ENCODE results near the gene PCDH9. TPM values are rescaled to one million over a fixed set of nuclear protein-coding genes. Genes with fewer than 3 reads are reported as not detected.

PCDH9 gene
- total RNA-seq, 1 experiment from 2014 or later, result 4.2 TPM

DNA sequence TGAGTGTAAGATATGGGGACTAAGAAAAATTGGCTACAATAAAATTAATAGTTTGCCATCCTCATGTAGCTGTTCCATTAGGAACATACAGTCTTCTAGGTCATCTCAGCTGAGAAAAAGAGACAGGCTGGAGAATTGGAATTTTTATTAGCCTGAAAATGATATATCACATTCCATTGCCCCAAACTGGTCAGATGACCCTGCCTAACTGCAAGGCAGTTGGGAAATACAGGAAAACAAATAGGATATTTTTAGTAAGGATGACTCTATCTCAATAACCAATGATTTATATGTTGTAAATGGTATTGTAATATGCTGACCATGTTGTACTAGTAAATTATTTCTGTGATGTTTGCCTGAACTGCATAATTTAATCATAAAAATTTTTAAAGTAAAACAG, 673.8 kb downstream of the PCDH9 start:
- H3K27me3 ChIP-seq (ENCODE audit: control insufficient read depth, insufficient read depth, low read length), result no peaks in the 10 kb centered on the region
- H3K4me3 ChIP-seq (ENCODE audit: low read depth in 2 of 2, low read length in 2 of 2), result no peak overlapping the region
- in situ Hi-C loops (cut with HindIII; ENCODE audit: low pct_unique_long_range_greater_than_20kb, low sequenced_read_pairs), result no loop called here
- intact Hi-C loops (cut with micrococcal nuclease; ENCODE audit: unreplicated experiment), result no loop called here
- no peaks in the 10 kb centered on the region for H3K4me1 ChIP-seq (ENCODE audit: control insufficient read depth, insufficient read depth, low read length)
- no peaks in the 10 kb centered on the region for H3K9me3 ChIP-seq (ENCODE audit: control insufficient read depth, insufficient read depth, low read depth, low read length)
- H3K27ac ChIP-seq (ENCODE audit: low read length), result no peak overlapping the region
- no peak for DNase-seq (ENCODE audit: low read depth, low spot score)
- no peak for TF ChIP-seq POLR2AphosphoS5 (IDR thresholded peaks at IDR 0.05; ENCODE audit: low read depth, low read length)
- TF ChIP-seq SIN3A (IDR thresholded peaks at IDR 0.05; ENCODE audit: borderline replicate concordance, insufficient read depth, low read depth, low read length), result no peak
- TF ChIP-seq, protein P1, sequence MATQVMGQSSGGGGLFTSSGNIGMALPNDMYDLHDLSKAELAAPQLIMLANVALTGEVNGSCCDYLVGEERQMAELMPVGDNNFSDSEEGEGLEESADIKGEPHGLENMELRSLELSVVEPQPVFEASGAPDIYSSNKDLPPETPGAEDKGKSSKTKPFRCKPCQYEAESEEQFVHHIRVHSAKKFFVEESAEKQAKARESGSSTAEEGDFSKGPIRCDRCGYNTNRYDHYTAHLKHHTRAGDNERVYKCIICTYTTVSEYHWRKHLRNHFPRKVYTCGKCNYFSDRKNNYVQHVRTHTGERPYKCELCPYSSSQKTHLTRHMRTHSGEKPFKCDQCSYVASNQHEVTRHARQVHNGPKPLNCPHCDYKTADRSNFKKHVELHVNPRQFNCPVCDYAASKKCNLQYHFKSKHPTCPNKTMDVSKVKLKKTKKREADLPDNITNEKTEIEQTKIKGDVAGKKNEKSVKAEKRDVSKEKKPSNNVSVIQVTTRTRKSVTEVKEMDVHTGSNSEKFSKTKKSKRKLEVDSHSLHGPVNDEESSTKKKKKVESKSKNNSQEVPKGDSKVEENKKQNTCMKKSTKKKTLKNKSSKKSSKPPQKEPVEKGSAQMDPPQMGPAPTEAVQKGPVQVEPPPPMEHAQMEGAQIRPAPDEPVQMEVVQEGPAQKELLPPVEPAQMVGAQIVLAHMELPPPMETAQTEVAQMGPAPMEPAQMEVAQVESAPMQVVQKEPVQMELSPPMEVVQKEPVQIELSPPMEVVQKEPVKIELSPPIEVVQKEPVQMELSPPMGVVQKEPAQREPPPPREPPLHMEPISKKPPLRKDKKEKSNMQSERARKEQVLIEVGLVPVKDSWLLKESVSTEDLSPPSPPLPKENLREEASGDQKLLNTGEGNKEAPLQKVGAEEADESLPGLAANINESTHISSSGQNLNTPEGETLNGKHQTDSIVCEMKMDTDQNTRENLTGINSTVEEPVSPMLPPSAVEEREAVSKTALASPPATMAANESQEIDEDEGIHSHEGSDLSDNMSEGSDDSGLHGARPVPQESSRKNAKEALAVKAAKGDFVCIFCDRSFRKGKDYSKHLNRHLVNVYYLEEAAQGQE (IDR thresholded peaks at IDR 0.05; ENCODE audit: insufficient read depth in 1 of 2, low read depth in 2 of 2, low read length in 1 of 2), result no peak
- TF ChIP-seq, protein P2, sequence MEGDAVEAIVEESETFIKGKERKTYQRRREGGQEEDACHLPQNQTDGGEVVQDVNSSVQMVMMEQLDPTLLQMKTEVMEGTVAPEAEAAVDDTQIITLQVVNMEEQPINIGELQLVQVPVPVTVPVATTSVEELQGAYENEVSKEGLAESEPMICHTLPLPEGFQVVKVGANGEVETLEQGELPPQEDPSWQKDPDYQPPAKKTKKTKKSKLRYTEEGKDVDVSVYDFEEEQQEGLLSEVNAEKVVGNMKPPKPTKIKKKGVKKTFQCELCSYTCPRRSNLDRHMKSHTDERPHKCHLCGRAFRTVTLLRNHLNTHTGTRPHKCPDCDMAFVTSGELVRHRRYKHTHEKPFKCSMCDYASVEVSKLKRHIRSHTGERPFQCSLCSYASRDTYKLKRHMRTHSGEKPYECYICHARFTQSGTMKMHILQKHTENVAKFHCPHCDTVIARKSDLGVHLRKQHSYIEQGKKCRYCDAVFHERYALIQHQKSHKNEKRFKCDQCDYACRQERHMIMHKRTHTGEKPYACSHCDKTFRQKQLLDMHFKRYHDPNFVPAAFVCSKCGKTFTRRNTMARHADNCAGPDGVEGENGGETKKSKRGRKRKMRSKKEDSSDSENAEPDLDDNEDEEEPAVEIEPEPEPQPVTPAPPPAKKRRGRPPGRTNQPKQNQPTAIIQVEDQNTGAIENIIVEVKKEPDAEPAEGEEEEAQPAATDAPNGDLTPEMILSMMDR (IDR thresholded peaks at IDR 0.05), result no peak
- no peak for TF ChIP-seq TCF7L2 (IDR thresholded peaks at IDR 0.05; ENCODE audit: low read depth, low read length)
- ChIA-PET CTCF (no interaction called here), POLR2A (no interaction called here)
- H3K36me3 ChIP-seq (ENCODE audit: control insufficient read depth, insufficient read depth, low read length), result no peaks in the 10 kb centered on the region
- BruUV-seq (replicated peaks), result no TSS peak
- ATAC-seq, result no peak

DNA sequence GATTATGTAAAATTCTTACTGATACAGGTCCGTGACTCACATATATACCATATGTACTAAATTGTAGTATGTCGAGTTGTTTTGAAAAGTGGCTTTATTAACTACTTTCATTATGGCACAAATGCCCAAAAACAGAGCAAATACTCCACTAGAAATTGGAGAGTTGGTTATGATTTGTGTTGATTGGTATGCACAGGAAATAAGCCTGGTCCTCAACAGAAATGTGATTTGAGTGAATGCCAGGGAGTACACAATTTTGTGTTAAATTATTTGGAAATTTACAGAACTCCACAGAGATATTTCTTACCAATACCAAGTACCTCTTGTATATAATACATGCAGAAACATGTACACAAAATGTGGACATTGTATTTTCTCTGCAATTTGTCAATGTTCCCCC, 676.7 kb downstream of the PCDH9 start:
- no peaks in the 10 kb centered on the region for H3K36me3 ChIP-seq (ENCODE audit: control insufficient read depth, insufficient read depth, low read length)
- ATAC-seq (no peak), DNase-seq (ENCODE audit: low read depth, low spot score) (no peak)
- in situ Hi-C loops (cut with HindIII; ENCODE audit: low pct_unique_long_range_greater_than_20kb, low sequenced_read_pairs) (no loop called here), intact Hi-C loops (cut with micrococcal nuclease; ENCODE audit: unreplicated experiment) (no loop called here)
- no peak overlapping the region for H3K4me3 ChIP-seq (ENCODE audit: low read depth in 2 of 2, low read length in 2 of 2)
- no peaks in the 10 kb centered on the region for H3K27me3 ChIP-seq (ENCODE audit: control insufficient read depth, insufficient read depth, low read length)
- TF ChIP-seq POLR2AphosphoS5 (IDR thresholded peaks at IDR 0.05; ENCODE audit: low read depth, low read length) (no peak), SIN3A (IDR thresholded peaks at IDR 0.05; ENCODE audit: borderline replicate concordance, insufficient read depth, low read depth, low read length) (no peak), TCF7L2 (IDR thresholded peaks at IDR 0.05; ENCODE audit: low read depth, low read length) (no peak)
- TF ChIP-seq, protein P2 (IDR thresholded peaks at IDR 0.05), result no peak
- TF ChIP-seq, protein P1 (IDR thresholded peaks at IDR 0.05; ENCODE audit: insufficient read depth in 1 of 2, low read depth in 2 of 2, low read length in 1 of 2), result no peak
- no TSS peak for BruUV-seq (replicated peaks)
- CTCF ChIA-PET, result no interaction called here
- no peaks in the 10 kb centered on the region for H3K4me1 ChIP-seq (ENCODE audit: control insufficient read depth, insufficient read depth, low read length)
- POLR2A ChIA-PET, result no interaction called here
- H3K27ac ChIP-seq (ENCODE audit: low read length), result no peak overlapping the region
- no peaks in the 10 kb centered on the region for H3K9me3 ChIP-seq (ENCODE audit: control insufficient read depth, insufficient read depth, low read depth, low read length)
